A549 (cell line): ENCODE measurements around the gene PHRF1. TPM values are rescaled to one million over a fixed set of nuclear protein-coding genes. Genes with fewer than 3 reads are reported as not detected.

Experiments used
- ATAC-seq, 2 experiments: fragments of 200-7000 bp in 1 of 2; fragments of >200 bp in 1 of 2; cut with Nextera tagmentation in 1 of 2; cut with Tn5 transposase in 1 of 2; 3 replicates each; pipeline versions ENCODE4 v1.8.0 to v1.9.1; 2018 to 2020; ENCODE audit warnings: mild to moderate bottlenecking in 1 of 2, moderate library complexity in 1 of 2
- CTCF ChIA-PET: fragments of 300-600 bp; sonication (Branson Sonifier 250); formaldehyde crosslinking; extraction: SDS; loops from one replicate; lab custom pipeline; 2021; ENCODE audit warnings: antibody characterized with exemption, inconsistent platforms; lab: Yijun Ruan, JAX
- POLR2A ChIA-PET: fragments of 350-600 bp; formaldehyde crosslinking; extraction: SDS; loops from one replicate; lab custom pipeline; 2021; ENCODE audit warnings: antibody characterized with exemption, inconsistent platforms; lab: Yijun Ruan, JAX
- DNase-seq, 2 experiments: peaks; one replicate each; pipeline versions ENCODE4 v3.0.0 to v3.0.0-alpha.2; 2011 to 2016; ENCODE audit warnings: low read depth in 1 of 2, low spot score in 1 of 2
- FAIRE-seq: peaks from 2 replicates; lab custom pipeline; 2011; peaks lifted over from hg19 to GRCh38; lab: Jason Lieb, UNC
- H3K27ac ChIP-seq, 2 experiments: fragments of >200 bp; sonication (Bioruptor Twin); formaldehyde crosslinking; 3 replicates each; pipeline ENCODE4 v1.5.1; 2016 to 2017
- H3K4me1 ChIP-seq: fragments of >200 bp; sonication (Bioruptor Twin); formaldehyde crosslinking; 3 replicates; pipeline ENCODE4 v1.6.1; 2016
- H3K4me2 ChIP-seq: fragments of >200 bp; sonication (Bioruptor Twin); formaldehyde crosslinking; 3 replicates; pipeline ENCODE4 v1.6.1; 2016
- H3K4me3 ChIP-seq: fragments of >200 bp; sonication (Bioruptor Twin); formaldehyde crosslinking; 3 replicates; pipeline ENCODE4 v1.5.1; 2016
- H3K9me3 ChIP-seq: fragments of >200 bp; sonication (Bioruptor Twin); formaldehyde crosslinking; 3 replicates; pipeline ENCODE4 v1.6.1; 2016
- BHLHE40 ChIP-seq: IDR thresholded peaks from 2 replicates; pipeline ENCODE4 v1.6.1; 2012; ENCODE audit warnings: low read depth, low read length, inconsistent platforms
- CBX8 ChIP-seq: fragments of 200-600 bp; sonication (generic); IDR thresholded peaks from 2 replicates; pipeline ENCODE4 v1.6.1; 2016
- HDAC2 ChIP-seq: fragments of 200-600 bp; sonication (generic); IDR thresholded peaks from 2 replicates; pipeline ENCODE4 v1.6.1; 2016
- HMGXB4 ChIP-seq: fragments of 250-450 bp; sonication (Bioruptor Pico); IDR thresholded peaks from 2 replicates; pipeline ENCODE4 v1.5.0; 2021; ENCODE audit warnings: mild to moderate bottlenecking, moderate library complexity, borderline replicate concordance
- NR3C1 ChIP-seq: fragments of >200 bp; sonication (Bioruptor Twin); formaldehyde crosslinking; IDR thresholded peaks from 3 replicates; pipeline ENCODE4 v1.6.1; 2017
- ZSCAN20 ChIP-seq: fragments of 250-450 bp; sonication (Bioruptor Pico); IDR thresholded peaks from 2 replicates; pipeline ENCODE4 v1.8.0; 2022; ENCODE audit warnings: mild to moderate bottlenecking, moderate library complexity
- WGBS: methylation state at CpG from one replicate; pipeline ENCODE4 v1.1.6; 2017; ENCODE audit errors: missing lambda C conversion rate; 5-methylcytosine and 5-hydroxymethylcytosine counted together
- polyA plus RNA-seq, 4 experiments: library from polyadenylated mRNA; depleted of rRNA in 3 of 4; stranded (reverse); fragments of >200 nt; fragmentation: RNase III in 1 of 4; extraction: RNeasy Plus Mini Kit Qiagen cat#74134 plus additional on column Dnase treatment in 1 of 4; gene quantifications; 2 replicates in 3 of 4; 3 replicates in 1 of 4; pipeline ENCODE4 v1.2.3, GENCODE V29; 2011 to 2017
- small RNA-seq, 6 experiments: library from RNA; depleted of rRNA; stranded (forward); fragments of <200 nt; gene quantifications; one replicate each; pipeline ENCODE3, GENCODE V24; 2012
- TF ChIP-seq, protein P1 (sequence below): fragments of >200 bp; sonication (Bioruptor Twin); formaldehyde crosslinking; IDR thresholded peaks from 3 replicates; pipeline ENCODE4 v1.6.1; 2016
- TF ChIP-seq, protein P2 (sequence below): IDR thresholded peaks from 2 replicates; pipeline ENCODE4 v1.6.1; 2012

PHRF1 gene
- polyA plus RNA-seq, 2 of the 4 experiments (the other 2 are of a cell fraction) = 10.8 to 25.3 TPM

GRCh38 chr11:660681-661444, 84.6 kb downstream of the PHRF1 start:
- TF ChIP-seq, protein P1, sequence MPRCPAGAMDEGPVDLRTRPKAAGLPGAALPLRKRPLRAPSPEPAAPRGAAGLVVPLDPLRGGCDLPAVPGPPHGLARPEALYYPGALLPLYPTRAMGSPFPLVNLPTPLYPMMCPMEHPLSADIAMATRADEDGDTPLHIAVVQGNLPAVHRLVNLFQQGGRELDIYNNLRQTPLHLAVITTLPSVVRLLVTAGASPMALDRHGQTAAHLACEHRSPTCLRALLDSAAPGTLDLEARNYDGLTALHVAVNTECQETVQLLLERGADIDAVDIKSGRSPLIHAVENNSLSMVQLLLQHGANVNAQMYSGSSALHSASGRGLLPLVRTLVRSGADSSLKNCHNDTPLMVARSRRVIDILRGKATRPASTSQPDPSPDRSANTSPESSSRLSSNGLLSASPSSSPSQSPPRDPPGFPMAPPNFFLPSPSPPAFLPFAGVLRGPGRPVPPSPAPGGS = no peak
- TF ChIP-seq NR3C1 = no peak
- no peak for TF ChIP-seq HMGXB4 (CRISPR knock-in tag)
- TF ChIP-seq CBX8 = no peak
- no peak for TF ChIP-seq ZSCAN20
- TF ChIP-seq, protein P2, sequence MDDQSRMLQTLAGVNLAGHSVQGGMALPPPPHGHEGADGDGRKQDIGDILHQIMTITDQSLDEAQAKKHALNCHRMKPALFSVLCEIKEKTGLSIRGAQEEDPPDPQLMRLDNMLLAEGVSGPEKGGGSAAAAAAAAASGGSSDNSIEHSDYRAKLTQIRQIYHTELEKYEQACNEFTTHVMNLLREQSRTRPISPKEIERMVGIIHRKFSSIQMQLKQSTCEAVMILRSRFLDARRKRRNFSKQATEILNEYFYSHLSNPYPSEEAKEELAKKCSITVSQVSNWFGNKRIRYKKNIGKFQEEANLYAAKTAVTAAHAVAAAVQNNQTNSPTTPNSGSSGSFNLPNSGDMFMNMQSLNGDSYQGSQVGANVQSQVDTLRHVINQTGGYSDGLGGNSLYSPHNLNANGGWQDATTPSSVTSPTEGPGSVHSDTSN = no peak
- TF ChIP-seq HDAC2 = no peak
- no peak for TF ChIP-seq BHLHE40
- Histone ChIP-seq H3K4me3 (no peak overlapping the region), H3K27ac (no peak overlapping the region), H3K9me3 (no peaks in the 10 kb centered on the region), H3K4me2 (no peak overlapping the region), H3K4me1 (peaks cover 6% of the 10 kb centered on the region; the same call in 2 of the 3 replicates)
- DNase-seq = no peak
- WGBS = 96% methylated on average over 19 of the region's 19 CpGs
- no peak for FAIRE-seq
- ChIA-PET POLR2A (no interaction called here), CTCF (interaction anchor here (0.6 to 4.2 kb wide), 8 partner anchors 11 to 69 kb away, joined by 3 to 39 read pairs (median 5); partner anchors contain the start of gene TMEM80)
- ATAC-seq = no peak

Small RNA genes lying within 50 kb of the gene (small RNA-seq; reads per million reads assigned to genes)
- 5.8 to 376 (median 242) reads per million in 6 experiments for gene MIR210

Other genes with a start within 250 kb of the PHRF1 start
- gene B4GALNT4, start 207.0 kb upstream of the PHRF1 start, polyA plus RNA-seq (2011; rRNA removed) = 5.1 and 5.3 TPM in 2 replicates
- 20.4 to 28.0 TPM (median 27.5 TPM) in 3 replicates for gene B4GALNT4, start 207.0 kb upstream of the PHRF1 start, polyA plus RNA-seq (2017; fragmentation: RNase III; extraction: RNeasy Plus Mini Kit Qiagen cat#74134 plus additional on column Dnase treatment)
- gene PKP3, start 182.3 kb upstream of the PHRF1 start, polyA plus RNA-seq (2011; rRNA removed) = 12.1 and 13.9 TPM in 2 replicates
- 22.3 to 25.9 TPM (median 23.4 TPM) in 3 replicates for gene PKP3, start 182.3 kb upstream of the PHRF1 start, polyA plus RNA-seq (2017; fragmentation: RNase III; extraction: RNeasy Plus Mini Kit Qiagen cat#74134 plus additional on column Dnase treatment)
- gene SIGIRR, start 161.5 kb upstream of the PHRF1 start, polyA plus RNA-seq (2011; rRNA removed) = 27.7 and 27.8 TPM in 2 replicates
- gene SIGIRR, start 161.5 kb upstream of the PHRF1 start, polyA plus RNA-seq (2017; fragmentation: RNase III; extraction: RNeasy Plus Mini Kit Qiagen cat#74134 plus additional on column Dnase treatment) = 56.6 to 66.4 TPM (median 58.6 TPM) in 3 replicates
- gene ANO9, start 134.5 kb upstream of the PHRF1 start, polyA plus RNA-seq (2011; rRNA removed) = 0.66 and 0.70 TPM in 2 replicates
- gene ANO9, start 134.5 kb upstream of the PHRF1 start, polyA plus RNA-seq (2017; fragmentation: RNase III; extraction: RNeasy Plus Mini Kit Qiagen cat#74134 plus additional on column Dnase treatment) = 0.50 to 0.55 TPM (median 0.51 TPM) in 3 replicates
- 23.4 and 28.9 TPM in 2 replicates for gene PTDSS2, start 126.2 kb upstream of the PHRF1 start, polyA plus RNA-seq (2011; rRNA removed)
- 34.3 to 39.4 TPM (median 38.9 TPM) in 3 replicates for gene PTDSS2, start 126.2 kb upstream of the PHRF1 start, polyA plus RNA-seq (2017; fragmentation: RNase III; extraction: RNeasy Plus Mini Kit Qiagen cat#74134 plus additional on column Dnase treatment)
- gene RNH1, start 69.2 kb upstream of the PHRF1 start, polyA plus RNA-seq (2011; rRNA removed) = 85.8 and 108 TPM in 2 replicates
- gene RNH1, start 69.2 kb upstream of the PHRF1 start, polyA plus RNA-seq (2017; fragmentation: RNase III; extraction: RNeasy Plus Mini Kit Qiagen cat#74134 plus additional on column Dnase treatment) = 131 to 135 TPM (median 135 TPM) in 3 replicates
- 56.3 and 63.3 TPM in 2 replicates for gene HRAS, start 40.9 kb upstream of the PHRF1 start, polyA plus RNA-seq (2011; rRNA removed)
- gene HRAS, start 40.9 kb upstream of the PHRF1 start, polyA plus RNA-seq (2017; fragmentation: RNase III; extraction: RNeasy Plus Mini Kit Qiagen cat#74134 plus additional on column Dnase treatment) = 86.9 to 96.3 TPM (median 88.2 TPM) in 3 replicates
- 0.30 and 0.32 TPM in 2 replicates for gene LRRC56, start 38.9 kb upstream of the PHRF1 start, polyA plus RNA-seq (2011; rRNA removed)
- gene LRRC56, start 38.9 kb upstream of the PHRF1 start, polyA plus RNA-seq (2017; fragmentation: RNase III; extraction: RNeasy Plus Mini Kit Qiagen cat#74134 plus additional on column Dnase treatment) = 0.47 to 1.1 TPM (median 1.0 TPM) in 3 replicates
- gene LMNTD2, start 15.7 kb upstream of the PHRF1 start, polyA plus RNA-seq (2011; rRNA removed) = 1.7 and 2.2 TPM in 2 replicates
- gene LMNTD2, start 15.7 kb upstream of the PHRF1 start, polyA plus RNA-seq (2017; fragmentation: RNase III; extraction: RNeasy Plus Mini Kit Qiagen cat#74134 plus additional on column Dnase treatment) = 2.6 to 4.2 TPM (median 3.5 TPM) in 3 replicates
- gene RASSF7, start 15.5 kb upstream of the PHRF1 start, polyA plus RNA-seq (2011; rRNA removed) = 18.4 and 19.0 TPM in 2 replicates
- gene RASSF7, start 15.5 kb upstream of the PHRF1 start, polyA plus RNA-seq (2017; fragmentation: RNase III; extraction: RNeasy Plus Mini Kit Qiagen cat#74134 plus additional on column Dnase treatment) = 27.7 to 30.7 TPM (median 30.5 TPM) in 3 replicates
- 2.0 TPM in 2 replicates for gene IRF7, start 39.5 kb downstream of the PHRF1 start, polyA plus RNA-seq (2011; rRNA removed)
- gene IRF7, start 39.5 kb downstream of the PHRF1 start, polyA plus RNA-seq (2017; fragmentation: RNase III; extraction: RNeasy Plus Mini Kit Qiagen cat#74134 plus additional on column Dnase treatment) = 3.1 to 3.8 TPM (median 3.4 TPM) in 3 replicates
- 0.12 and 0.26 TPM in 2 replicates for gene CDHR5, start 48.5 kb downstream of the PHRF1 start, polyA plus RNA-seq (2011; rRNA removed)
- gene CDHR5, start 48.5 kb downstream of the PHRF1 start, polyA plus RNA-seq (2017; fragmentation: RNase III; extraction: RNeasy Plus Mini Kit Qiagen cat#74134 plus additional on column Dnase treatment) = 0.07 to 0.08 TPM (median 0.07 TPM) in 3 replicates
- not detected in 2 replicates for gene SCT, start 50.7 kb downstream of the PHRF1 start, polyA plus RNA-seq (2011; rRNA removed)
- gene SCT, start 50.7 kb downstream of the PHRF1 start, polyA plus RNA-seq (2017; fragmentation: RNase III; extraction: RNeasy Plus Mini Kit Qiagen cat#74134 plus additional on column Dnase treatment) = not detected in 3 replicates
- not detected in 2 replicates for gene DRD4, start 60.8 kb downstream of the PHRF1 start, polyA plus RNA-seq (2011; rRNA removed)
- gene DRD4, start 60.8 kb downstream of the PHRF1 start, polyA plus RNA-seq (2017; fragmentation: RNase III; extraction: RNeasy Plus Mini Kit Qiagen cat#74134 plus additional on column Dnase treatment) = 0.07 to 0.17 TPM in 2 of 3 replicates, not detected in the other
- 16.0 and 17.3 TPM in 2 replicates for gene DEAF1, start 118.8 kb downstream of the PHRF1 start, polyA plus RNA-seq (2011; rRNA removed)
- 23.5 to 25.8 TPM (median 24.0 TPM) in 3 replicates for gene DEAF1, start 118.8 kb downstream of the PHRF1 start, polyA plus RNA-seq (2017; fragmentation: RNase III; extraction: RNeasy Plus Mini Kit Qiagen cat#74134 plus additional on column Dnase treatment)
- gene TMEM80, start 119.3 kb downstream of the PHRF1 start, polyA plus RNA-seq (2011; rRNA removed) = 15.1 and 15.2 TPM in 2 replicates
- gene TMEM80, start 119.3 kb downstream of the PHRF1 start, polyA plus RNA-seq (2017; fragmentation: RNase III; extraction: RNeasy Plus Mini Kit Qiagen cat#74134 plus additional on column Dnase treatment) = 10.2 to 11.2 TPM (median 10.8 TPM) in 3 replicates
- 60.7 and 69.9 TPM in 2 replicates for gene EPS8L2, start 129.8 kb downstream of the PHRF1 start, polyA plus RNA-seq (2011; rRNA removed)
- 144 to 163 TPM (median 154 TPM) in 3 replicates for gene EPS8L2, start 129.8 kb downstream of the PHRF1 start, polyA plus RNA-seq (2017; fragmentation: RNase III; extraction: RNeasy Plus Mini Kit Qiagen cat#74134 plus additional on column Dnase treatment)
- gene TALDO1, start 171.0 kb downstream of the PHRF1 start, polyA plus RNA-seq (2011; rRNA removed) = 287 and 296 TPM in 2 replicates
- 386 to 392 TPM (median 391 TPM) in 3 replicates for gene TALDO1, start 171.0 kb downstream of the PHRF1 start, polyA plus RNA-seq (2017; fragmentation: RNase III; extraction: RNeasy Plus Mini Kit Qiagen cat#74134 plus additional on column Dnase treatment)
- gene GATD1, start 201.0 kb downstream of the PHRF1 start, polyA plus RNA-seq (2011; rRNA removed) = 14.5 and 16.8 TPM in 2 replicates
- 41.9 to 43.5 TPM (median 43.1 TPM) in 3 replicates for gene GATD1, start 201.0 kb downstream of the PHRF1 start, polyA plus RNA-seq (2017; fragmentation: RNase III; extraction: RNeasy Plus Mini Kit Qiagen cat#74134 plus additional on column Dnase treatment)
- not detected in 2 replicates for gene CEND1, start 213.6 kb downstream of the PHRF1 start, polyA plus RNA-seq (2011; rRNA removed)
- gene CEND1, start 213.6 kb downstream of the PHRF1 start, polyA plus RNA-seq (2017; fragmentation: RNase III; extraction: RNeasy Plus Mini Kit Qiagen cat#74134 plus additional on column Dnase treatment) = 1.0 to 1.3 TPM (median 1.0 TPM) in 3 replicates
- 11.6 and 13.5 TPM in 2 replicates for gene SLC25A22, start 221.8 kb downstream of the PHRF1 start, polyA plus RNA-seq (2011; rRNA removed)
- gene SLC25A22, start 221.8 kb downstream of the PHRF1 start, polyA plus RNA-seq (2017; fragmentation: RNase III; extraction: RNeasy Plus Mini Kit Qiagen cat#74134 plus additional on column Dnase treatment) = 18.7 to 21.8 TPM (median 19.5 TPM) in 3 replicates
- gene PIDD1, start 228.8 kb downstream of the PHRF1 start, polyA plus RNA-seq (2011; rRNA removed) = 6.3 and 6.5 TPM in 2 replicates
- gene PIDD1, start 228.8 kb downstream of the PHRF1 start, polyA plus RNA-seq (2017; fragmentation: RNase III; extraction: RNeasy Plus Mini Kit Qiagen cat#74134 plus additional on column Dnase treatment) = 15.7 to 19.0 TPM (median 18.9 TPM) in 3 replicates
- 1,346 and 1,493 TPM in 2 replicates for gene RPLP2, start 233.5 kb downstream of the PHRF1 start, polyA plus RNA-seq (2011; rRNA removed)
- gene RPLP2, start 233.5 kb downstream of the PHRF1 start, polyA plus RNA-seq (2017; fragmentation: RNase III; extraction: RNeasy Plus Mini Kit Qiagen cat#74134 plus additional on column Dnase treatment) = 2,443 to 2,621 TPM (median 2,508 TPM) in 3 replicates
- 13.2 and 16.1 TPM in 2 replicates for gene PNPLA2, start 242.4 kb downstream of the PHRF1 start, polyA plus RNA-seq (2011; rRNA removed)
- 25.1 to 29.2 TPM (median 25.4 TPM) in 3 replicates for gene PNPLA2, start 242.4 kb downstream of the PHRF1 start, polyA plus RNA-seq (2017; fragmentation: RNase III; extraction: RNeasy Plus Mini Kit Qiagen cat#74134 plus additional on column Dnase treatment)